Neutrophil (primary cell): Measurements from ENCODE around the gene YPEL2.
A peak's percentile ranks its signal among the peaks of the same experiment; 100 is the strongest.
"Not testable (repeated sequence)": the region's sequence is repeated elsewhere in the genome, so short reads cannot be mapped to it uniquely, and the experiment has no call there.

Source experiments
- H3K27ac ChIP-seq: fragments of 200-600 bp; sonication (generic); 2 replicates; pipeline ENCODE4 v1.5.1; 2016; ENCODE audit warnings: mild to moderate bottlenecking, moderate library complexity
- H3K27me3 ChIP-seq: fragments of 200-600 bp; sonication (generic); 2 replicates; pipeline ENCODE4 v1.6.0; 2016; ENCODE audit warnings: mild to moderate bottlenecking
- H3K36me3 ChIP-seq: fragments of 200-600 bp; sonication (generic); 2 replicates; pipeline ENCODE4 v1.5.1; 2017
- H3K4me1 ChIP-seq, 2 experiments: fragments of 200-600 bp in 1 of 2; sonication (generic) in 1 of 2; 1 replicate in 1 of 2; 2 replicates in 1 of 2; pipeline versions ENCODE4 v1.5.1 to v1.6.1; 2013 to 2016; ENCODE audit warnings: low read depth in 1 of 2, low read length in 1 of 2, mild to moderate bottlenecking in 1 of 2, moderate library complexity in 1 of 2; ENCODE audit not compliant: control insufficient read depth in 1 of 2, insufficient read depth in 1 of 2
- H3K4me3 ChIP-seq, 2 experiments: fragments of 200-600 bp in 1 of 2; sonication (generic) in 1 of 2; 1 replicate in 1 of 2; 2 replicates in 1 of 2; pipeline ENCODE4 v1.5.1; 2013 to 2016; ENCODE audit warnings: low read depth in 1 of 2, low read length in 1 of 2, mild to moderate bottlenecking in 1 of 2, moderate library complexity in 1 of 2
- H3K9me3 ChIP-seq: fragments of 200-600 bp; sonication (generic); 2 replicates; pipeline ENCODE4 v1.5.1; 2016
- CTCF ChIP-seq: fragments of 200-600 bp; sonication (generic); IDR thresholded peaks from 2 replicates; pipeline ENCODE4 v1.5.1; 2016; ENCODE audit warnings: antibody characterized with exemption

Gene YPEL2

GRCh38 chr17:59409336-59410048, 78.0 kb downstream of the YPEL2 start:
- H3K4me1 ChIP-seq: peaks cover 26 to 28% of the 10 kb centered on the region in 2 experiments
- no peak overlapping the region for H3K4me3 ChIP-seq
- H3K27me3 ChIP-seq: no peaks in the 10 kb centered on the region
- no peaks in the 10 kb centered on the region for H3K9me3 ChIP-seq
- no peak for TF ChIP-seq CTCF
- peaks cover under 1% of the 10 kb centered on the region for H3K36me3 ChIP-seq
- H3K27ac ChIP-seq: no peak overlapping the region

GRCh38 chr17:59410049-59410437, 78.6 kb downstream of the YPEL2 start:
- TF ChIP-seq CTCF: no peak
- H3K27me3 ChIP-seq: no peaks in the 10 kb centered on the region

DNA sequence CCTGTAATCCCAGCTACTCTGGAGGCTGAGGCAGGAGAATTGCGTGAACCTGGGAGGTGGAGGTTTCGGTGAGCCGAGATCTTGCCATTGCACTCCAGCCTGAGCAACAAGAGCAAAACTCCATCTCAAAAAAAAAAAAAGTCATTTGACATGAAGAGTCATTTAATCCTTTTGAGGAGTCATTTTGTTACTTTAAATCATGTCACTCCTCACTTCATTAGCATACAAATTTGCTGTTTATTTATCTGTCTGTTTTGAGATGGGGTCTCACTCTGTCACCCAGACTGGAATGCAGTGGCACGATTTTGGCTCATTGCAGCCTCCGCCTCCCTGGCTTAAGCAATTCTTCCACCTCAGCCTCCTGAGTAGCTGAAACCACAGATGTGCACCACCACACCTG, 81.0 kb downstream of the YPEL2 start:
- not testable (repeated sequence) for H3K27ac ChIP-seq, H3K4me3 ChIP-seq, H3K36me3 ChIP-seq, H3K27me3 ChIP-seq, H3K9me3 ChIP-seq
- peaks cover 28 to 30% of the 10 kb centered on the region in 2 experiments for H3K4me1 ChIP-seq

More at GRCh38 chr17:59410049-59410437, 78.6 kb downstream of the YPEL2 start:
- Histone ChIP-seq H3K4me3 (no peak overlapping the region), H3K27ac (no peak overlapping the region), H3K9me3 (no peaks in the 10 kb centered on the region), H3K4me1 (peaks cover 29 to 31% of the 10 kb centered on the region in 2 experiments), H3K36me3 (no peaks in the 10 kb centered on the region)

DNA sequence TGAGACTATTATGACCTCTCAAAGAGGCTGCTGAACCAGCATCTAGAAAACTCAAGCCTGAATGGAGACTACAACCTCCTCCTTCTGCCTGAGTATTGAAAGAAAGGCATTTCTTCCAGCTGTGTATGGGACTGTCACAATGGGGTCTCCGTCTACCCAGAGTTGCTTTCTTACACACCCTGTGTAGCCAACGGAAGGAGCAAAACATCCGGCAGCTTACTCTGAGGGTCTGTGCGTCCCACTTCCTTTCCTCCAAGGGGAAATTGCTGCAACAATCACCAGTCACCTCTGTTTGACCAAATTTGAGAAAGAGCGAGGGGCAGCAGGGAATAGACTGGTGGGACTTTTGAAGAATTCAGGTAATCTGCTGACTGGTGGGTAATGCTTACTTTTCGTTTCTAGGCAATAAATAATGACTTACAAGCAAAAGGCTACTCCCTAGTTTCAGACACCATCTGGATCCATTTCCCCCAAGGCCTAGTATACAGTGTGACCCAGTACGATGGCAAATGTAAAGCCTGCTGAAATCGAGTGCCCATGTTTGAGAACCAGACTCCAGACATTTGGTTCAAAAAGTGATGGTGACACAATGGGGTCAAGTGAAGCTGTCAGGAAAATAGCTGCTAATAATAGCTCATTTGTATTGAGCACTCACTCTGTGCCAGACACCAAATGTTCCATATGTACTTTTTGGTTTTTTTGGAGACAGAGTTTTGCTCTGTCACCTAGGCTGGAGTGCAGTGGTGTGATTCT, 81.7 kb downstream of the YPEL2 start:
- Histone ChIP-seq H3K9me3 (no peaks in the 10 kb centered on the region), H3K4me3 (no peak overlapping the region), H3K27me3 (no peaks in the 10 kb centered on the region), H3K27ac (no peak overlapping the region), H3K36me3 (no peaks in the 10 kb centered on the region), H3K4me1 (peaks cover 28 to 30% of the 10 kb centered on the region in 2 experiments)
- TF ChIP-seq CTCF: no peak

- Histone ChIP-seq H3K27ac (peak overlapping the region; percentile 62), H3K4me1 (peaks cover 28 to 30% of the 10 kb centered on the region in 2 experiments), H3K27me3 (no peaks in the 10 kb centered on the region), H3K9me3 (no peaks in the 10 kb centered on the region), H3K36me3 (no peaks in the 10 kb centered on the region), H3K4me3 (no peak overlapping the region)
- no peak for TF ChIP-seq CTCF
These were observed 83.9 kb downstream of the YPEL2 start for GRCh38 chr17:59415397-59415796.

- H3K4me1 ChIP-seq: peaks cover 28 to 30% of the 10 kb centered on the region in 2 experiments
- H3K27me3 ChIP-seq: no peaks in the 10 kb centered on the region
- peak overlapping the region; percentile 62 for H3K27ac ChIP-seq
- H3K9me3 ChIP-seq: no peaks in the 10 kb centered on the region
- no peaks in the 10 kb centered on the region for H3K36me3 ChIP-seq
- no peak for TF ChIP-seq CTCF
- H3K4me3 ChIP-seq: no peak overlapping the region
These were observed 84.7 kb downstream of the YPEL2 start for GRCh38 chr17:59416184-59416583.
